GM19438 (cell line): ENCODE data around the gene KIF18A.

Experiments used
- ATAC-seq: cut with Tn5 transposase; IDR thresholded peaks from one replicate; pipeline ENCODE4 v1.9.1; 2021; ENCODE audit warnings: low read depth; ENCODE audit not compliant: unreplicated experiment

The KIF18A gene

GRCh38 chr11:27972522-27973170, 135.3 kb downstream of the KIF18A start:
- ATAC-seq: no peak

GRCh38 chr11:27971171-27971570, 136.8 kb downstream of the KIF18A start:
- ATAC-seq: no peak
